Measurements from ENCODE around the gene CAMTA1. TPM values are rescaled to one million over a fixed set of nuclear protein-coding genes. Genes with fewer than 3 reads are reported as not detected.

CAMTA1 gene
- total RNA-seq, 1 donor from 2014 or later: 62.9 TPM

DNA sequence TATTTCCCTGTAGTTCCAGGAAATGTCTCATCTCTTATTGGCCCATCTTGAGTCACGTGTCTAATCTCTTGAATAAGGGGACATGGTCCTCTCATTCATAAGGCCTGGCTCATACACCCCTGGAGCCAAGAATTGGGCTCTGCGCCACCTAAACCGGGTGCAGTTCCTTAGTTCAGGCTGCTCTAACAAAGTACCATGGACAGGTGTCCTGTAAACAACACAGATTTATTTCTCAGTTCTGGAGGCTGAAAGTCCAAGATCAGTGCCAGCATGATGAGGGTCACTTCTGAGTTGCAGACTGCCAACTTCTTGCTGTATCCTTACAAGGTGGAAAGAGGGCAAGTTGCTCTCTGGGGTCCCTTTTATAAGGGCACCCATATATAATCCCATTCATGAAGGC is 925.6 kb downstream of the CAMTA1 start:
- H3K27ac ChIP-seq: no peak overlapping the region
- no peaks in the 10 kb centered on the region for H3K9me3 ChIP-seq
- intact Hi-C loops (cut with DNase I): no loop called here
- no peaks in the 10 kb centered on the region for H3K27me3 ChIP-seq
- peaks cover 3% of the 10 kb centered on the region for H3K4me1 ChIP-seq
- no peak for DNase-seq (ENCODE audit: extremely low spot score in 2 of 2)
- TF ChIP-seq POLR2A (IDR thresholded peaks at IDR 0.05) (no peak), POLR2AphosphoS5 (IDR thresholded peaks at IDR 0.05; ENCODE audit: insufficient read depth in 1 of 2, low read depth in 1 of 2) (no peak)
- TF ChIP-seq, protein P1, sequence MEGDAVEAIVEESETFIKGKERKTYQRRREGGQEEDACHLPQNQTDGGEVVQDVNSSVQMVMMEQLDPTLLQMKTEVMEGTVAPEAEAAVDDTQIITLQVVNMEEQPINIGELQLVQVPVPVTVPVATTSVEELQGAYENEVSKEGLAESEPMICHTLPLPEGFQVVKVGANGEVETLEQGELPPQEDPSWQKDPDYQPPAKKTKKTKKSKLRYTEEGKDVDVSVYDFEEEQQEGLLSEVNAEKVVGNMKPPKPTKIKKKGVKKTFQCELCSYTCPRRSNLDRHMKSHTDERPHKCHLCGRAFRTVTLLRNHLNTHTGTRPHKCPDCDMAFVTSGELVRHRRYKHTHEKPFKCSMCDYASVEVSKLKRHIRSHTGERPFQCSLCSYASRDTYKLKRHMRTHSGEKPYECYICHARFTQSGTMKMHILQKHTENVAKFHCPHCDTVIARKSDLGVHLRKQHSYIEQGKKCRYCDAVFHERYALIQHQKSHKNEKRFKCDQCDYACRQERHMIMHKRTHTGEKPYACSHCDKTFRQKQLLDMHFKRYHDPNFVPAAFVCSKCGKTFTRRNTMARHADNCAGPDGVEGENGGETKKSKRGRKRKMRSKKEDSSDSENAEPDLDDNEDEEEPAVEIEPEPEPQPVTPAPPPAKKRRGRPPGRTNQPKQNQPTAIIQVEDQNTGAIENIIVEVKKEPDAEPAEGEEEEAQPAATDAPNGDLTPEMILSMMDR (IDR thresholded peaks at IDR 0.05): no peak
- no peak overlapping the region for H3K4me3 ChIP-seq
- no peaks in the 10 kb centered on the region for H3K36me3 ChIP-seq

DNA sequence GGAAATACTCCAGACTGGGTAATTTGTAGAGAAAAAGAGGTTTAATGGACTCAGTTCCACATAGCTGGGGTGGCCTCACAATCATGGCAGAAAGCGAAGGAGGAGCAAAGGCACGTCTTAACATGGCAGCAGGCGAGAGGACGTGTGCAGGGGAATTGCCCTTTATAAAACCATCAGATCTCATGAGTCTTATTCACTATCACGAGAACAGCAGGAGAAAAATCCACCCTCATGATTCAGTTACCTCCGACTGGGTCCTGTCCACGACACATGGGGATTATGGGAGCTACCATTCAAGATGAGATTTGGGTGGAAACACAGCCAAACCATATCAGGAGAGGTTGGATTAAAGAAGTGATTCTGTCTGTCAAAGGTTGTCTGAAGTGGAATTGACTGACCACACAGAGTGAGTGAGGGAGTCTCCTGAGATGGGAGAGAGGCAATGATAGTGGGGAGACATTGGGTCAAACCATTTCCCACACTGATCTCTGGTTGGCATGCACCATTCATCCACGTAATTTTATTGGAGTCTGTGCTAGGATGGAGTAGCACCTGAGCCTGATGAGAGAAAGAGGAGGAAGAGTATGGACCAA is 927.6 kb downstream of the CAMTA1 start:
- Histone ChIP-seq H3K36me3 (no peaks in the 10 kb centered on the region), H3K27ac (no peak overlapping the region), H3K4me1 (no peaks in the 10 kb centered on the region), H3K9me3 (no peaks in the 10 kb centered on the region), H3K4me3 (no peak overlapping the region), H3K27me3 (no peaks in the 10 kb centered on the region)
- DNase-seq (ENCODE audit: extremely low spot score in 2 of 2): no peak
- TF ChIP-seq, protein P1 (IDR thresholded peaks at IDR 0.05): no peak
- no peak for TF ChIP-seq POLR2AphosphoS5 (IDR thresholded peaks at IDR 0.05; ENCODE audit: insufficient read depth in 1 of 2, low read depth in 1 of 2)
- no peak for TF ChIP-seq POLR2A (IDR thresholded peaks at IDR 0.05)
- intact Hi-C loops (cut with DNase I): no loop called here

DNA sequence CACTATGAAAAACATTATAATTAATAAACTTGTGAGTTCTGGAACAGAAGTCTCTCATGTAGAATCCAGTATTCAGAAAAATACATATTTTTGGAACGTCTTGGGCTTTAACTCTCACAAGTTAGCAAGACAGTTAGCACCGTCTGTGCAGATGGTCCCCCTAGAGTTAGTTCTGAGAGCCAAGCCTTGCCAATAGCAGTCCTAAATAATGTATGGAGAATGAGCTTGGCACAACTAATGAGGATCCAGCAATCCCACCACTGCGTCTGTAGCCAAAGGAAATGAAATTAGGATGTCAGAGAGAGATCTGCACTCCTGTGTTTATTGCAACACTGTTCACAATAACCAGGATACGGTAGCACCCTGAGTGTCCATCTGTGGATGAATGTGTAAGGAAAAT is 931.3 kb downstream of the CAMTA1 start:
- H3K27ac ChIP-seq: no peak overlapping the region
- no peak overlapping the region for H3K4me3 ChIP-seq
- H3K27me3 ChIP-seq: no peaks in the 10 kb centered on the region
- H3K9me3 ChIP-seq: no peaks in the 10 kb centered on the region
- H3K36me3 ChIP-seq: no peaks in the 10 kb centered on the region
- intact Hi-C loops (cut with DNase I): no loop called here
- DNase-seq (ENCODE audit: extremely low spot score in 2 of 2): no peak
- no peak for TF ChIP-seq POLR2A (IDR thresholded peaks at IDR 0.05)
- TF ChIP-seq, protein P1 (IDR thresholded peaks at IDR 0.05): no peak
- no peak for TF ChIP-seq POLR2AphosphoS5 (IDR thresholded peaks at IDR 0.05; ENCODE audit: insufficient read depth in 1 of 2, low read depth in 1 of 2)
- H3K4me1 ChIP-seq: no peaks in the 10 kb centered on the region

DNA sequence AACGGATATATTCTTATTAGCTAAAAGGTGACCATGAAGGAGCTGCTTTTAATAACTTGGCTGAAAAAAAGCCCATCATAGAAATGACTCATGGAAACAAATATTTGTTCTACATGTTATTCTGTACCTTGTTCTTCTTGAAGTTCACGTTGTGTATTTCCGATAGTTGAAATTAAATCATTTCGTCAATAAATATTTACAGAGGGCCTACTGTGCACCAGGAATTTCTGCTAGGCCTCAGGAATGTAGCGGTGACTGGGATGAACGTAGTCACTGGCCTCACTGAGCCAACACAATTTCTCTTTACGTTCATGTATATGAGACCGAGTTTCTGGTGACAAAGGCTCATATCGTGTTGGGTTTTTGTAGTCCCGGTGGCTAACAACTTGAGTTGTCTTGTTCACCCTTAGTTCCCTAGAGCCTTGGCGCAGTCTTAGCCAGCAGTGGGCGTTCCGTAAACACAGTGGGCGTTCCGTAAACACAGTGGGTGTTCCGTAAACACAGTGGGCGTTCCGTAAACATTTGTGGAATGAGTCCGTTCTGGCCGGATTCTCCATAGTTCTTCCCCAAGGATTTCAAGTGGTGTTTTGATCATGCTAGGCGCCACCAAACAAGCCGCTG is 932.6 kb downstream of the CAMTA1 start:
- H3K27me3 ChIP-seq: no peaks in the 10 kb centered on the region
- no peak for DNase-seq (ENCODE audit: extremely low spot score in 2 of 2)
- no peaks in the 10 kb centered on the region for H3K9me3 ChIP-seq
- TF ChIP-seq POLR2A (IDR thresholded peaks at IDR 0.05) (no peak), POLR2AphosphoS5 (IDR thresholded peaks at IDR 0.05; ENCODE audit: insufficient read depth in 1 of 2, low read depth in 1 of 2) (no peak)
- TF ChIP-seq, protein P1 (IDR thresholded peaks at IDR 0.05): no peak
- no peaks in the 10 kb centered on the region for H3K4me1 ChIP-seq
- intact Hi-C loops (cut with DNase I): no loop called here
- H3K36me3 ChIP-seq: no peaks in the 10 kb centered on the region
- H3K4me3 ChIP-seq: no peak overlapping the region
- H3K27ac ChIP-seq: no peak overlapping the region

DNA sequence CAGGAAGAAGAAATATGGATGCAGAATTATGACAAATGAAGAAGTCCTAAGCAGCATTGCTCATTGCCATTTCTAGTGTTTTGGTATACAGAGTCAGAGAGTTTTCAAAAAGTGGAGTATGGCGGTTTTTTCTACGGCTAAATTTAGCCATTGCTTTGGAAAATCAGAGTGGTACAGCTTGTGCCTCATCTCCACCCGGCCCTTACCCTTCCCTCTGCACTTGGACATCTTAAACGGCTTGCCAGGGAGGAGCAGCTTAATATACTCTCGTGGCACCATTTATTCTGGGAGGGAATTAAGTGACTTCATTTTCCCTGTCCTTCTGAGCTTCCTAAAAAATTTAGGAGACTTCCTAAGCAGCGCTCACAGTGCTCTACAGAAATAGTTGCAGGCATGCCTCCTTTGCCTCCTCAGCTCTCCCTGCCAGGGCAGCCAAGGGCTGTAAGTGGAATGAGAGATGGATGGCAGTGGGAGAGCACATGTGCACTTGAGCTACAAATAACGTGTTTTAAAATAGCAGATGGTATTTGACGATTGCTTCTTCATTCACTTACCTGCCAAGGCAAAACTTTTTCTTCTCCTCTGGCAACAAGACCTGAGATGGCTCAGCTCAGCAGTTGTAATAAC is 934.3 kb downstream of the CAMTA1 start:
- H3K4me1 ChIP-seq: no peaks in the 10 kb centered on the region
- no peak overlapping the region for H3K4me3 ChIP-seq
- no peaks in the 10 kb centered on the region for H3K9me3 ChIP-seq
- TF ChIP-seq POLR2A (IDR thresholded peaks at IDR 0.05) (no peak), POLR2AphosphoS5 (IDR thresholded peaks at IDR 0.05; ENCODE audit: insufficient read depth in 1 of 2, low read depth in 1 of 2) (no peak)
- TF ChIP-seq, protein P1 (IDR thresholded peaks at IDR 0.05): no peak
- intact Hi-C loops (cut with DNase I): loop anchor here (10.0 kb wide), 1 partner anchor 1665 kb away; no protein-coding TSS in a partner anchor
- DNase-seq (ENCODE audit: extremely low spot score in 2 of 2): no peak
- H3K36me3 ChIP-seq: no peaks in the 10 kb centered on the region
- no peak overlapping the region for H3K27ac ChIP-seq
- H3K27me3 ChIP-seq: no peaks in the 10 kb centered on the region
